Mammary epithelial cell (primary cell): ENCODE results near the gene RAD23B.

Experiments
- EZH2 ChIP-seq: IDR thresholded peaks from 2 replicates; pipeline ENCODE4 v1.6.1; 2012; ENCODE audit warnings: low read length, inconsistent platforms, borderline replicate concordance
- TF ChIP-seq, protein P1 (sequence below), 2 donors: IDR thresholded peaks in 1 of 2; conservative IDR thresholded peaks in 1 of 2; 2 replicates each; pipeline ENCODE4 v1.5.1; 2011 to 2012; ENCODE audit warnings: inconsistent platforms in 2 of 2, low read length in 2 of 2, mild to moderate bottlenecking in 2 of 2, control low read depth in 1 of 2, low read depth in 1 of 2; ENCODE audit not compliant: insufficient read depth in 1 of 2; ENCODE audit errors: extremely low read depth in 1 of 2

DNA sequence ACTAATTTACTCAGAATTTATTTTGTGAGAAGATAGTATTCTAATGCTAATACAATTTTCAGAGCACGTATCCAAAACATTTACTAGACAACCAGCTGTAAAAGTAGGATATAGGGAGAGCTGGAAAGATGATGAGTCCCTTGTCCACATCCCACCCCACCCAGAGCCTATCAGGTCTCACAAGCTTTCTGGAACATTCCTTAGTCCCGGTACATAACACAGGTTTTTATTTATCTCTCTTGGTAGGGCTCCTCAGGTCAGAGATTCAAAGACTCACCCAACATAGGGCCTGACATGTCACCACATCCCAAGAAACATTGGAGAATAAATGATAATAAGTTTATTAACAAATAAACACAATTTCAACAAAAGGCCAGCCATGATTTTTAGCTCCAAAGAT, 13.8 kb upstream of the RAD23B start:
- TF ChIP-seq, protein P1, sequence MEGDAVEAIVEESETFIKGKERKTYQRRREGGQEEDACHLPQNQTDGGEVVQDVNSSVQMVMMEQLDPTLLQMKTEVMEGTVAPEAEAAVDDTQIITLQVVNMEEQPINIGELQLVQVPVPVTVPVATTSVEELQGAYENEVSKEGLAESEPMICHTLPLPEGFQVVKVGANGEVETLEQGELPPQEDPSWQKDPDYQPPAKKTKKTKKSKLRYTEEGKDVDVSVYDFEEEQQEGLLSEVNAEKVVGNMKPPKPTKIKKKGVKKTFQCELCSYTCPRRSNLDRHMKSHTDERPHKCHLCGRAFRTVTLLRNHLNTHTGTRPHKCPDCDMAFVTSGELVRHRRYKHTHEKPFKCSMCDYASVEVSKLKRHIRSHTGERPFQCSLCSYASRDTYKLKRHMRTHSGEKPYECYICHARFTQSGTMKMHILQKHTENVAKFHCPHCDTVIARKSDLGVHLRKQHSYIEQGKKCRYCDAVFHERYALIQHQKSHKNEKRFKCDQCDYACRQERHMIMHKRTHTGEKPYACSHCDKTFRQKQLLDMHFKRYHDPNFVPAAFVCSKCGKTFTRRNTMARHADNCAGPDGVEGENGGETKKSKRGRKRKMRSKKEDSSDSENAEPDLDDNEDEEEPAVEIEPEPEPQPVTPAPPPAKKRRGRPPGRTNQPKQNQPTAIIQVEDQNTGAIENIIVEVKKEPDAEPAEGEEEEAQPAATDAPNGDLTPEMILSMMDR (conservative IDR thresholded peaks at IDR 0.05 in 1 of 2, IDR thresholded peaks at IDR 0.05 in 1 of 2; ENCODE audit: extremely low read depth in 1 of 2, insufficient read depth in 1 of 2, low read depth in 1 of 2, low read length in 2 of 2), result no peak
- no peak for TF ChIP-seq EZH2
